Panc1 (cell line): ENCODE data around the gene CPA5. TPM values are rescaled to one million over a fixed set of nuclear protein-coding genes. Genes with fewer than 3 reads are reported as not detected.

Experiments used
- ATAC-seq: fragments of 200-7000 bp; cut with Tn5 transposase; 2 replicates; pipeline ENCODE4 v1.9.1; 2020; ENCODE audit warnings: mild to moderate bottlenecking, moderate library complexity
- BruUV-seq: library from RNA; stranded (reverse); fragments of 400-500 nt; replicated peaks from 2 replicates; lab custom pipeline; 2021; lab: Mats Ljungman, UMichigan
- CTCF ChIA-PET: fragments of 300-600 bp; sonication (Branson Sonifier 250); formaldehyde crosslinking; loops from one replicate; lab custom pipeline; 2022; ENCODE audit warnings: antibody characterized with exemption; lab: Charles Lee
- POLR2A ChIA-PET: fragments of 300-600 bp; sonication (Branson Sonifier 250); formaldehyde crosslinking; loops from one replicate; lab custom pipeline; 2022; ENCODE audit warnings: antibody characterized with exemption; lab: Charles Lee
- DNase-seq: peaks from one replicate; pipeline ENCODE4 v3.0.0-alpha.2; 2010; ENCODE audit warnings: low read depth, low spot score
- H3K27ac ChIP-seq: 2 replicates; pipeline ENCODE4 v1.5.1; 2011; ENCODE audit warnings: mild to moderate bottlenecking, low read length, inconsistent platforms
- H3K27me3 ChIP-seq: fragments of 200-500 bp; sonication (Bioruptor generic); 2 replicates; pipeline ENCODE4 v1.6.0; 2014; ENCODE audit warnings: low read length, inconsistent platforms; ENCODE audit not compliant: control insufficient read depth, insufficient read depth
- H3K36me3 ChIP-seq: fragments of 200-500 bp; sonication (Bioruptor generic); 2 replicates; pipeline ENCODE4 v1.5.1; 2014; ENCODE audit warnings: inconsistent platforms, mild to moderate bottlenecking, low read length, moderate library complexity; ENCODE audit not compliant: control insufficient read depth, insufficient read depth
- H3K4me1 ChIP-seq: 2 replicates; pipeline ENCODE4 v1.5.1; 2011; ENCODE audit warnings: inconsistent platforms, mild to moderate bottlenecking, low read length, moderate library complexity; ENCODE audit not compliant: control insufficient read depth, insufficient read depth
- H3K4me3 ChIP-seq, 2 experiments: 2 replicates each; pipeline ENCODE4 v1.5.1; 2011 to 2012; ENCODE audit warnings: low read depth in 2 of 2, low read length in 2 of 2, mild to moderate bottlenecking in 2 of 2, inconsistent platforms in 1 of 2, moderate library complexity in 1 of 2
- H3K9me3 ChIP-seq: fragments of 200-500 bp; sonication (Bioruptor generic); 2 replicates; pipeline ENCODE4 v1.5.1; 2014; ENCODE audit warnings: low read depth, mild to moderate bottlenecking, inconsistent platforms, low read length, moderate library complexity; ENCODE audit not compliant: control insufficient read depth, insufficient read depth
- POLR2AphosphoS5 ChIP-seq: IDR thresholded peaks from 2 replicates; pipeline ENCODE4 v1.6.1; 2012; ENCODE audit warnings: mild to moderate bottlenecking, low read depth, low read length, moderate library complexity
- SIN3A ChIP-seq: IDR thresholded peaks from 2 replicates; pipeline ENCODE4 v1.6.1; 2012; ENCODE audit warnings: low read depth, mild to moderate bottlenecking, low read length, moderate library complexity, borderline replicate concordance; ENCODE audit not compliant: insufficient read depth
- TCF7L2 ChIP-seq: IDR thresholded peaks from 2 replicates; pipeline ENCODE4 v1.6.1; 2011; ENCODE audit warnings: mild to moderate bottlenecking, low read depth, low read length, inconsistent platforms
- in situ Hi-C: cut with HindIII; loops from 2 replicates; pipeline ENCODE4 v1.10.0; 2016; ENCODE audit warnings: low sequenced_read_pairs, low pct_unique_long_range_greater_than_20kb
- intact Hi-C: fragments of 100-400 bp; cut with micrococcal nuclease; formaldehyde crosslinking; loops from one replicate; pipeline ENCODE4 v1.10.0; 2022; ENCODE audit not compliant: unreplicated experiment
- total RNA-seq: library from RNA; stranded (reverse); gene quantifications from one replicate; pipeline ENCODE4 v1.2.1, GENCODE V29; 2021; ENCODE audit not compliant: unreplicated experiment
- TF ChIP-seq, protein P1 (sequence below), 2 experiments: IDR thresholded peaks; 2 replicates each; pipeline ENCODE4 v1.6.1; 2011 to 2012; ENCODE audit warnings: low read depth in 2 of 2, control low read depth in 1 of 2, low read length in 1 of 2, mild to moderate bottlenecking in 1 of 2, moderate library complexity in 1 of 2; ENCODE audit not compliant: insufficient read depth in 1 of 2
- TF ChIP-seq, protein P2 (sequence below): fragments of 450-650 bp; IDR thresholded peaks from 2 replicates; pipeline ENCODE4 v1.5.1; 2017; ENCODE audit warnings: mild to moderate bottlenecking

CPA5 gene
- total RNA-seq, 1 experiment from 2014 or later, result not detected

DNA sequence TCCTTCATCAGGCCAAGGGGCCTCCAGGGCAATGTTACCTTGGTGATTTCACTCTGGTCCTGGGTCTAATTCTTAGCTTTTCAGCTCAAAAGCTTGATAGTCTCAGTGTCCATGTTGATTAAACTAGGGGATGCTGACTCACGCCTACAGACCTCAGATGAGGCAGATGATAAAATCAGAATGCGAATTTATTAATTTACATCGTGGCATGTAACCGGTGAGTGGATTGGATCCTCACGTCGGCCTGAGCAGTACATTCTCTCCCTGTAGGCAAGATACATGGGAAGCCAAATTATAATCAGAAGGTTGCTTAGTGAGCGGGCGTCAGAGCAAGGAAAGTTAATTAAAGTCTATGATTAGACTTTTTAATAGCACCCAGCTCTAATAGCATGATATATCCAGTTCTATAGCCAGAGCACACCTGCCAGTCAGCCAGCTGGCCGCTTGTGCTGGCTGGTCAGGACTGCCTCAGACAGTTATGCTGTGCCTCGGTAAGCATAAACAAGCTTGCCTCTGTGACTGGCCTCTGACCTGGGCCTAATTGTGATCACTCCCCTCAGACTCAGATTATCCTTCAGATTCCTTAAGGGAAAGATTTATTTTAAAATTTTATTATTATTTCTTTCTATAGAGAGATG, 20.2 kb upstream of the CPA5 start:
- no TSS peak for BruUV-seq
- POLR2A ChIA-PET, result no interaction called here
- Histone ChIP-seq H3K36me3 (no peaks in the 10 kb centered on the region), H3K27me3 (no peaks in the 10 kb centered on the region), H3K27ac (no peak overlapping the region), H3K4me1 (no peaks in the 10 kb centered on the region), H3K9me3 (no peaks in the 10 kb centered on the region), H3K4me3 (no peak overlapping the region)
- intact Hi-C loops (no loop called here), in situ Hi-C loops (loop anchor here (10.0 kb wide), 1 partner anchor 230 kb away; no protein-coding TSS in a partner anchor)
- no peak for ATAC-seq
- CTCF ChIA-PET, result no interaction called here
- TF ChIP-seq, protein P1, sequence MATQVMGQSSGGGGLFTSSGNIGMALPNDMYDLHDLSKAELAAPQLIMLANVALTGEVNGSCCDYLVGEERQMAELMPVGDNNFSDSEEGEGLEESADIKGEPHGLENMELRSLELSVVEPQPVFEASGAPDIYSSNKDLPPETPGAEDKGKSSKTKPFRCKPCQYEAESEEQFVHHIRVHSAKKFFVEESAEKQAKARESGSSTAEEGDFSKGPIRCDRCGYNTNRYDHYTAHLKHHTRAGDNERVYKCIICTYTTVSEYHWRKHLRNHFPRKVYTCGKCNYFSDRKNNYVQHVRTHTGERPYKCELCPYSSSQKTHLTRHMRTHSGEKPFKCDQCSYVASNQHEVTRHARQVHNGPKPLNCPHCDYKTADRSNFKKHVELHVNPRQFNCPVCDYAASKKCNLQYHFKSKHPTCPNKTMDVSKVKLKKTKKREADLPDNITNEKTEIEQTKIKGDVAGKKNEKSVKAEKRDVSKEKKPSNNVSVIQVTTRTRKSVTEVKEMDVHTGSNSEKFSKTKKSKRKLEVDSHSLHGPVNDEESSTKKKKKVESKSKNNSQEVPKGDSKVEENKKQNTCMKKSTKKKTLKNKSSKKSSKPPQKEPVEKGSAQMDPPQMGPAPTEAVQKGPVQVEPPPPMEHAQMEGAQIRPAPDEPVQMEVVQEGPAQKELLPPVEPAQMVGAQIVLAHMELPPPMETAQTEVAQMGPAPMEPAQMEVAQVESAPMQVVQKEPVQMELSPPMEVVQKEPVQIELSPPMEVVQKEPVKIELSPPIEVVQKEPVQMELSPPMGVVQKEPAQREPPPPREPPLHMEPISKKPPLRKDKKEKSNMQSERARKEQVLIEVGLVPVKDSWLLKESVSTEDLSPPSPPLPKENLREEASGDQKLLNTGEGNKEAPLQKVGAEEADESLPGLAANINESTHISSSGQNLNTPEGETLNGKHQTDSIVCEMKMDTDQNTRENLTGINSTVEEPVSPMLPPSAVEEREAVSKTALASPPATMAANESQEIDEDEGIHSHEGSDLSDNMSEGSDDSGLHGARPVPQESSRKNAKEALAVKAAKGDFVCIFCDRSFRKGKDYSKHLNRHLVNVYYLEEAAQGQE (IDR thresholded peaks at IDR 0.05; ENCODE audit: insufficient read depth in 1 of 2, low read depth in 2 of 2, low read length in 1 of 2), result no peak
- TF ChIP-seq POLR2AphosphoS5 (no peak), SIN3A (no peak), TCF7L2 (no peak)
- TF ChIP-seq, protein P2, sequence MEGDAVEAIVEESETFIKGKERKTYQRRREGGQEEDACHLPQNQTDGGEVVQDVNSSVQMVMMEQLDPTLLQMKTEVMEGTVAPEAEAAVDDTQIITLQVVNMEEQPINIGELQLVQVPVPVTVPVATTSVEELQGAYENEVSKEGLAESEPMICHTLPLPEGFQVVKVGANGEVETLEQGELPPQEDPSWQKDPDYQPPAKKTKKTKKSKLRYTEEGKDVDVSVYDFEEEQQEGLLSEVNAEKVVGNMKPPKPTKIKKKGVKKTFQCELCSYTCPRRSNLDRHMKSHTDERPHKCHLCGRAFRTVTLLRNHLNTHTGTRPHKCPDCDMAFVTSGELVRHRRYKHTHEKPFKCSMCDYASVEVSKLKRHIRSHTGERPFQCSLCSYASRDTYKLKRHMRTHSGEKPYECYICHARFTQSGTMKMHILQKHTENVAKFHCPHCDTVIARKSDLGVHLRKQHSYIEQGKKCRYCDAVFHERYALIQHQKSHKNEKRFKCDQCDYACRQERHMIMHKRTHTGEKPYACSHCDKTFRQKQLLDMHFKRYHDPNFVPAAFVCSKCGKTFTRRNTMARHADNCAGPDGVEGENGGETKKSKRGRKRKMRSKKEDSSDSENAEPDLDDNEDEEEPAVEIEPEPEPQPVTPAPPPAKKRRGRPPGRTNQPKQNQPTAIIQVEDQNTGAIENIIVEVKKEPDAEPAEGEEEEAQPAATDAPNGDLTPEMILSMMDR, result no peak
- DNase-seq, result no peak

DNA sequence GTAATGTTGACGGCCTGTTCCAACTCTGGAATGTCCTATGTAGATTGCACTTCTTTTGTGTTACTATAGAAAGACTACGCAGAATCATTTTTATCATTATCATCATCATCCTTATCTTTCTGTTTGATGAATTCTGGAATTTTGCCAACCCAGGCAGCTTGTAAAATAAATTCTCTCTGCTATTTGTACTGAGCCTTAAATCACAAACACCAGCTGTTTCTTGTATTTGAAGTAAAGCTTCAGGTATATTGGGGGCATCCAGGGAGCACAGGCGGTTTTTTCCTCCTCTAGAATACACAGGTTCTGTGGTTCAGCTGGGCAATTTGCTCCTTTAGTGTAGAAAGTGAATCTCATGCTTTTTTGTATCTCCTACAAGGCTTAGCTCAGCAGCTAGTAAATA, 14.9 kb upstream of the CPA5 start:
- in situ Hi-C loops (loop anchor here (10.0 kb wide), 1 partner anchor 225 kb away; no protein-coding TSS in a partner anchor), intact Hi-C loops (no loop called here)
- TF ChIP-seq SIN3A (no peak), TCF7L2 (peak; percentile 52; the same call in 1 of the 2 replicates), POLR2AphosphoS5 (no peak)
- TF ChIP-seq, protein P2, result no peak
- TF ChIP-seq, protein P1 (IDR thresholded peaks at IDR 0.05; ENCODE audit: insufficient read depth in 1 of 2, low read depth in 2 of 2, low read length in 1 of 2), result no peak
- DNase-seq (no peak), ATAC-seq (no peak)
- ChIA-PET POLR2A (no interaction called here), CTCF (interaction anchor here (1.2 kb wide), 1 partner anchor 32 kb away, joined by 3 read pairs; no protein-coding TSS in a partner anchor)
- BruUV-seq, result no TSS peak
- Histone ChIP-seq H3K36me3 (no peaks in the 10 kb centered on the region), H3K4me1 (no peaks in the 10 kb centered on the region), H3K9me3 (no peaks in the 10 kb centered on the region), H3K27me3 (no peaks in the 10 kb centered on the region), H3K27ac (no peak overlapping the region), H3K4me3 (no peak overlapping the region)
